SH-SY5Y (cell line): ENCODE results near the gene JADE3.

Experiments
- GATA2 ChIP-seq: IDR thresholded peaks from 2 replicates; pipeline ENCODE4 v1.6.1; 2011; ENCODE audit warnings: mild to moderate bottlenecking, low read depth, low read length
- GATA3 ChIP-seq: IDR thresholded peaks from 2 replicates; pipeline ENCODE4 v1.6.1; 2011; ENCODE audit warnings: low read depth, mild to moderate bottlenecking, low read length, moderate library complexity

- TF ChIP-seq GATA2: no peak
- no peak for TF ChIP-seq GATA3
Measured at GRCh38 chrX:47068720-47069119, 156.5 kb downstream of the JADE3 start.
